Measurements from ENCODE around the gene FAM20C.

GRCh38 chr7:247636-248035 is 55.3 kb downstream of the FAM20C start:
- no peak for TF ChIP-seq CTCF (IDR thresholded peaks at IDR 0.05)
- no peak for TF ChIP-seq POLR2A (IDR thresholded peaks at IDR 0.05)
